Adrenal gland (tissue), 12 donors: ENCODE results near the gene MAGI2. TPM values are rescaled to one million over a fixed set of nuclear protein-coding genes. Genes with fewer than 3 reads are reported as not detected.

ENCODE experiments used
- DNase-seq, 7 donors: peaks; one replicate each; pipeline ENCODE4 v3.0.0-alpha.2; 2019 to 2020
- H3K27ac ChIP-seq, 5 donors: fragments of 200-600 bp; sonication (generic) in 4 of 5; 1 replicate in 3 of 5; 2 replicates in 2 of 5; pipeline versions ENCODE4 v1.5.1 to v1.8.0; 2016 to 2020; ENCODE audit warnings: mild to moderate bottlenecking in 1 of 5
- H3K27me3 ChIP-seq: fragments of 200-600 bp; 2 replicates; pipeline ENCODE4 v1.8.0; 2021
- H3K36me3 ChIP-seq, 2 donors: fragments of 200-600 bp; replicated peaks in 1 of 2; 1 replicate in 1 of 2; 2 replicates in 1 of 2; pipeline versions ENCODE4 v1.5.1 to v1.8.0; 2018 to 2022
- H3K4me1 ChIP-seq, 2 donors: fragments of 200-600 bp; replicated peaks in 1 of 2; 1 replicate in 1 of 2; 2 replicates in 1 of 2; pipeline versions ENCODE4 v1.5.1 to v1.8.0; 2018 to 2021
- H3K4me3 ChIP-seq, 4 donors: fragments of 200-600 bp; sonication (generic) in 3 of 4; one replicate each; pipeline ENCODE4 v1.5.1; 2016 to 2018
- H3K9me3 ChIP-seq, 3 donors: fragments of 200-600 bp; sonication (generic) in 1 of 3; replicated peaks in 1 of 3; 1 replicate in 2 of 3; 2 replicates in 1 of 3; pipeline versions ENCODE4 v1.5.1 to v1.8.0; 2016 to 2021
- POLR2A ChIP-seq, 2 donors: fragments of 450-650 bp; IDR thresholded peaks; one replicate each; pipeline ENCODE4 v1.6.1; 2017; ENCODE audit warnings: antibody characterized with exemption in 2 of 2, mild to moderate bottlenecking in 2 of 2, moderate library complexity in 1 of 2
- WGBS, 4 donors: extraction: QIAGEN DNeasy Blood & Tissue Kit in 2 of 4; methylation state at CpG; one replicate each; pipeline versions ENCODE4 v1.1.5 to v1.1.7; 2013 to 2017; 5-methylcytosine and 5-hydroxymethylcytosine counted together
- intact Hi-C, 2 donors: fragments of 100-400 bp; cut with DNase I; formaldehyde crosslinking; loops; one replicate each; pipeline versions ENCODE4 v1.14.1 to v1.15.0; 2022 to 2023
- polyA plus RNA-seq, 3 donors: library from polyadenylated mRNA; stranded (reverse); fragments of 200-250 nt in 2 of 3; fragments of 350-450 nt in 1 of 3; fragmentation: Illumina TruSeq in 1 of 3; extraction: RNeasy Lipid Tissue Mini Kit (QIAGEN cat#74804) in 1 of 3; gene quantifications; one replicate each; pipeline ENCODE4 v1.2.3, GENCODE V29; 2013 to 2014
- total RNA-seq, 9 donors: library from RNA; depleted of rRNA in 4 of 9; stranded (reverse); fragments of >200 nt in 4 of 9; fragments of 120-200 nt in 1 of 9; fragmentation: NEBNext Ultra II Directional in 1 of 9; extraction: Animal tissue kit (Norgen Biotek cat#: 25700) in 1 of 9; gene quantifications; one replicate each; pipeline versions ENCODE4 v1.1.0 to v1.2.4, GENCODE V29; 2013 to 2023
- TF ChIP-seq, protein P1 (sequence below), 6 experiments: fragments of 450-650 bp in 4 of 6; fragments of 200-600 bp in 2 of 6; sonication (generic) in 1 of 6; IDR thresholded peaks; 1 replicate in 5 of 6; 2 replicates in 1 of 6; pipeline versions ENCODE4 v1.5.1 to v1.8.0; 2016 to 2021; ENCODE audit warnings: antibody characterized with exemption in 6 of 6, mild to moderate bottlenecking in 2 of 6, moderate library complexity in 1 of 6
- donor health status: healthy with polysubstance abuse.
- donor health status: Bipolar disorder and iron deficiency.
- donor health status: DM: yes; HTN: yes; CAD: no.
- donor health status: DM: no; HTN: no; CAD: no.
- donor health status: DM: no; HTN: no; CAD: no.
- donor health status: DM: yes; HTN: yes; CAD: no.

The MAGI2 gene
- total and polyA plus RNA-seq, 12 donors, result 3.2 to 37.1 (median 17.1) TPM

DNA sequence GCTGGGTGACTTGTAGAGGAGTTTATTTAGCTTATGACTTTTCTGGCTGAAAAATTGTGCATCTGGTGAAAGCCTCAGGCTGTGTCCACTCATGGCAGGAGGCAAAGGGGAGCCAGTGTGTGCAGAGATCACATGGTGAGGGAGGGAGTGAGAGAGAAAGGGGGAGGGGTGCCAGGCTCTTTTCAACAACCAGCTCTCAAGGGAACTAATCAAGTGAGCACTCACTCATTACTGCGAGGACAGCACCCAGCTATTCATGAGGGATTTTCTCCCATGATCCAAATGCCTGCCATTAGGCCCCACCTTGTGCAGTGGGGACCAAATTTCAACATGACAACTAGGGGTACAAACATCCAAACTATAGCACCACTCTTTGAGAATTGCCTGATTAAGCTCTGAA lies 590.2 kb downstream of the MAGI2 start:
- H3K27me3 ChIP-seq, result no peaks in the 10 kb centered on the region
- intact Hi-C loops, result no loop called here
- H3K4me3 ChIP-seq, result no peak overlapping the region
- TF ChIP-seq POLR2A (IDR thresholded peaks at IDR 0.05), result no peak
- TF ChIP-seq, protein P1, sequence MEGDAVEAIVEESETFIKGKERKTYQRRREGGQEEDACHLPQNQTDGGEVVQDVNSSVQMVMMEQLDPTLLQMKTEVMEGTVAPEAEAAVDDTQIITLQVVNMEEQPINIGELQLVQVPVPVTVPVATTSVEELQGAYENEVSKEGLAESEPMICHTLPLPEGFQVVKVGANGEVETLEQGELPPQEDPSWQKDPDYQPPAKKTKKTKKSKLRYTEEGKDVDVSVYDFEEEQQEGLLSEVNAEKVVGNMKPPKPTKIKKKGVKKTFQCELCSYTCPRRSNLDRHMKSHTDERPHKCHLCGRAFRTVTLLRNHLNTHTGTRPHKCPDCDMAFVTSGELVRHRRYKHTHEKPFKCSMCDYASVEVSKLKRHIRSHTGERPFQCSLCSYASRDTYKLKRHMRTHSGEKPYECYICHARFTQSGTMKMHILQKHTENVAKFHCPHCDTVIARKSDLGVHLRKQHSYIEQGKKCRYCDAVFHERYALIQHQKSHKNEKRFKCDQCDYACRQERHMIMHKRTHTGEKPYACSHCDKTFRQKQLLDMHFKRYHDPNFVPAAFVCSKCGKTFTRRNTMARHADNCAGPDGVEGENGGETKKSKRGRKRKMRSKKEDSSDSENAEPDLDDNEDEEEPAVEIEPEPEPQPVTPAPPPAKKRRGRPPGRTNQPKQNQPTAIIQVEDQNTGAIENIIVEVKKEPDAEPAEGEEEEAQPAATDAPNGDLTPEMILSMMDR (IDR thresholded peaks at IDR 0.05), result no peak
- no peak for DNase-seq
- 71 to 89% (median 83%) methylated on average over 1 of the region's 1 CpG for WGBS, 4 donors
- H3K36me3 ChIP-seq, result no peaks in the 10 kb centered on the region
- no peak overlapping the region for H3K27ac ChIP-seq
- H3K9me3 ChIP-seq, result no peaks in the 10 kb centered on the region
- H3K4me1 ChIP-seq, result no peaks in the 10 kb centered on the region

DNA sequence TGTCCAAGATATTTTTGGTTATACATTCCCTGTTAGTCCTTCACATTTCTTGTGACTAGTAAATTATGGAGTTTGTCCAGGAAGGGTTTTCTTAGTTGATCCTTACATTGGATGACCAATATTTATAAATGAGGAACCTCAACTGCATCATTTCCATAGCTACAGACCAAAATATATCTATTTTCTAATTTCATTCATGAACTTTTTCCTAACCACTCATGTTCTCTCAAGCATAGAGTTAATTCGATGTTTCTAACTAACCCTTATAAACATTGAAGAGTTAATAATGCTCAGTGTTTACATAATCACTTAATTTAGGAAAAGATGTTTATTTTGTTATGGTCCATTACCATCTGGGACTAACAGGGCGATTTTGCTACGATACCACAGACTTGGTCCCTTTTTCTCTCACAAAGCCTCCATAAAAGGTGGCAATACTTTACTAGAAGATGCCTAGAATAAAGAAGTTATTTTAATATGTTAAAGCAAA lies 591.0 kb downstream of the MAGI2 start:
- intact Hi-C loops, result no loop called here
- no peak for DNase-seq
- Histone ChIP-seq H3K4me3 (no peak overlapping the region), H3K27ac (no peak overlapping the region), H3K4me1 (no peaks in the 10 kb centered on the region), H3K27me3 (no peaks in the 10 kb centered on the region), H3K36me3 (no peaks in the 10 kb centered on the region), H3K9me3 (no peaks in the 10 kb centered on the region)
- WGBS, 4 donors, result 71 to 90% (median 85%) methylated on average over 3 of the region's 3 CpGs
- TF ChIP-seq, protein P1 (IDR thresholded peaks at IDR 0.05), result no peak
- TF ChIP-seq POLR2A (IDR thresholded peaks at IDR 0.05), result no peak

DNA sequence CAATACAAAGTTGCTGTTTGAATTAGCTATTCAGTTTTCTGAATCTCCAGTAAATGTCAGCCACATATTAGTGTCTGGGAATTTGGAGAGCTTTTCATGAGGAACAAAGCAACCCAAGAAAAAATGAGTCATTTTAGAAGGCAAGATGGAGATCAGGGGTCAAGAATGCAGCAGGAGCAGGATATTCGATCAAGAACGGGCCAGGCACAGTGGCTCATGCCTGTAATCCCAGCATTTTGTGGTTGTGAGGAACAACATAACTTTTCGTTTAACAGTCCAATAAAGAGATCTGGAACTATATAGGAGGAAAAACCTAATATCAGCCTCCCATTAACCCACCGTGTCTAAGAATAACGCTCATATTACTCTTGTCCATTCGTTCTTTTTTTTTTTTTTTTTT lies 600.5 kb downstream of the MAGI2 start:
- H3K9me3 ChIP-seq, result no peaks in the 10 kb centered on the region
- 86 to 93% (median 90%) methylated on average over 6 of the region's 6 CpGs for WGBS, 4 donors
- no peak overlapping the region for H3K27ac ChIP-seq
- no peaks in the 10 kb centered on the region for H3K4me1 ChIP-seq
- intact Hi-C loops, result no loop called here
- H3K36me3 ChIP-seq, result no peaks in the 10 kb centered on the region
- DNase-seq, result no peak
- TF ChIP-seq POLR2A (IDR thresholded peaks at IDR 0.05), result no peak
- TF ChIP-seq, protein P1 (IDR thresholded peaks at IDR 0.05), result no peak
- no peak overlapping the region for H3K4me3 ChIP-seq
- no peaks in the 10 kb centered on the region for H3K27me3 ChIP-seq

DNA sequence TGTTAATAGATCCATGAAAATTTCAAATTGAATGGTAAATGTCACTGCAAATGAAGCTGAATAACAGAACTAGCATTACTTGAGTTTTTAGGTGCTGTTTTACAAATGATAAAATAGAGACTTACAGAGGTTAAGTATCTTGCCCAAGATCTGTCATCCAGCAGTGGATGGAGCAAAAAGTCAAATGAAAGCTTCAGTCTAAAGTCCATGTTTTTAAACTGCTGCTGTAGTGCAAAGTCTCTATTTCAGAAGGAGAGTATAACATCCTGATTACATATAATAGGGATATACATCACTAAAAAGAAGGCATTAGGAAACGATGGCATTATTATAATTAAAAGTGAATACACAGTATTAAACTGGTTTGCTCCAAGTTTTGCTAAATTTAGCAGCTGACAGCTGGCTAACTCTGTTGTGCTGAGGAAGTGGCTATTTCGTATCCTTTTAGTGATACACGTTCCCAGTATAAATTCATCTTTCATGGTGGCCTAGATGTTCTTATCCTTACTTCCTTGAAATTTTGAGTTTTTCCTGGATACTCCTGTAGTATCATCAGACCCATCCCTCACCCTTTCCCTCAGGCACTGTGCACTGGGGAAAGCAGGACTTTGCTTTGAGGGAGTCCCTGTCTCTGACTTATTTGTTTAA lies 603.2 kb downstream of the MAGI2 start:
- DNase-seq, result no peak
- 43 to 64% (median 53%) methylated on average over 3 of the region's 3 CpGs for WGBS, 4 donors
- Histone ChIP-seq H3K27ac (no peak overlapping the region), H3K4me3 (no peak overlapping the region), H3K9me3 (no peaks in the 10 kb centered on the region), H3K4me1 (no peaks in the 10 kb centered on the region), H3K27me3 (no peaks in the 10 kb centered on the region), H3K36me3 (no peaks in the 10 kb centered on the region)
- intact Hi-C loops, result no loop called here
- no peak for TF ChIP-seq POLR2A (IDR thresholded peaks at IDR 0.05)
- TF ChIP-seq, protein P1 (IDR thresholded peaks at IDR 0.05), result no peak
